ENCODE measurements around the gene LGI1. TPM values are rescaled to one million over a fixed set of nuclear protein-coding genes. Genes with fewer than 3 reads are reported as not detected.

The LGI1 gene
- total and polyA plus RNA-seq, 2 of the 8 experiments (the other 6 are each of a cell fraction or from before 2014, with no cell fraction given) = 0.15 TPM; not detected in 1

GRCh38 chr10:93841961-93842360, 84.2 kb downstream of the LGI1 start (continued):
- no peak for TF ChIP-seq TAF1 (IDR thresholded peaks at IDR 0.05; ENCODE audit: low read depth, low read length)
- no peak for TF ChIP-seq SP2 (IDR thresholded peaks at IDR 0.05; ENCODE audit: low read length)
- no peak for TF ChIP-seq PHF8 (conservative IDR thresholded peaks at IDR 0.05; ENCODE audit: low read depth, low read length)
